Upper lobe of right lung (tissue), 1 donor: ENCODE measurements around the gene PANK4. TPM values are rescaled to one million over a fixed set of nuclear protein-coding genes. Genes with fewer than 3 reads are reported as not detected.
A peak's percentile ranks its signal among the peaks of the same experiment; 100 is the strongest.

ENCODE experiments used
- ATAC-seq: fragments of 200-7000 bp; cut with Tn5 transposase; one replicate; pipeline ENCODE4 v1.9.1; 2020; ENCODE audit warnings: mild to moderate bottlenecking, moderate library complexity
- DNase-seq: peaks from one replicate; pipeline ENCODE4 v3.0.0-alpha.2; 2020
- H3K27ac ChIP-seq: fragments of 200-600 bp; one replicate; pipeline ENCODE4 v1.8.0; 2022
- H3K27me3 ChIP-seq: fragments of 200-600 bp; one replicate; pipeline ENCODE4 v1.8.0; 2022; ENCODE audit warnings: mild to moderate bottlenecking
- H3K36me3 ChIP-seq: fragments of 200-600 bp; one replicate; pipeline ENCODE4 v1.8.0; 2022
- H3K4me1 ChIP-seq: fragments of 200-600 bp; one replicate; pipeline ENCODE4 v1.8.0; 2022
- H3K4me3 ChIP-seq: fragments of 200-600 bp; one replicate; pipeline ENCODE4 v1.8.0; 2022; ENCODE audit warnings: mild to moderate bottlenecking
- H3K9me3 ChIP-seq: fragments of 200-600 bp; one replicate; pipeline ENCODE4 v1.8.0; 2022
- intact Hi-C: fragments of 100-400 bp; cut with DNase I; formaldehyde crosslinking; loops from one replicate; pipeline ENCODE4 v1.11.0; 2022
- total RNA-seq: library from RNA; stranded (reverse); fragmentation: NEBNext Ultra II Directional; extraction: Animal tissue kit (Norgen Biotek cat#: 25700); gene quantifications from one replicate; pipeline ENCODE4 v1.2.1, GENCODE V29; 2021
- TF ChIP-seq, protein P1 (sequence below): fragments of 200-600 bp; IDR thresholded peaks from one replicate; pipeline ENCODE4 v1.8.0; 2022; ENCODE audit warnings: antibody characterized with exemption
- donor health status: DM: no; HTN: yes; CAD: no; lungs with severe emphysema.

Gene PANK4
- total RNA-seq, 1 donor from 2014 or later, result 36.4 TPM

DNA sequence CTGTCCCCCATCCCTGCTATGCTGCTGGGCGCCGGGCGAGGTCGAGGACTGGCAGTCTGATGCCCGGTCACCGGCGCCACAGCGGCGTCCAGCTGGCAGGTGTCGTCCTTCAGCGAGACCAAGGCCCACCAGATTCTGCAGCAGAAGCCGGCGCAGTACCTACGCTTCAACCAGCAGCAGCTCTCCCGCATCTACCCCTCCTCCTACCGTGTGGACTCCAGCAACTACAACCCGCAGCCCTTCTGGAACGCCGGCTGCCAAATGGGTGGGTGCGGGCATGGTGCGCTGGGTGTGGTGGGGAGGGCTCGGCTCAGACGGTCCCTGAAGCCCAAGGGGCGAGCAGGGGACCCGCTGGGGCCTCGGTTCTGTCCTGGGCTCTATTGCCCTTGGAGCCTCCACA is 29.6 kb downstream of the PANK4 start:
- Histone ChIP-seq H3K27me3 (peaks cover 11% of the 10 kb centered on the region), H3K9me3 (no peaks in the 10 kb centered on the region), H3K36me3 (no peaks in the 10 kb centered on the region), H3K27ac (no peak overlapping the region), H3K4me3 (no peak overlapping the region), H3K4me1 (no peaks in the 10 kb centered on the region)
- ATAC-seq (no peak), DNase-seq (no peak)
- TF ChIP-seq, protein P1, sequence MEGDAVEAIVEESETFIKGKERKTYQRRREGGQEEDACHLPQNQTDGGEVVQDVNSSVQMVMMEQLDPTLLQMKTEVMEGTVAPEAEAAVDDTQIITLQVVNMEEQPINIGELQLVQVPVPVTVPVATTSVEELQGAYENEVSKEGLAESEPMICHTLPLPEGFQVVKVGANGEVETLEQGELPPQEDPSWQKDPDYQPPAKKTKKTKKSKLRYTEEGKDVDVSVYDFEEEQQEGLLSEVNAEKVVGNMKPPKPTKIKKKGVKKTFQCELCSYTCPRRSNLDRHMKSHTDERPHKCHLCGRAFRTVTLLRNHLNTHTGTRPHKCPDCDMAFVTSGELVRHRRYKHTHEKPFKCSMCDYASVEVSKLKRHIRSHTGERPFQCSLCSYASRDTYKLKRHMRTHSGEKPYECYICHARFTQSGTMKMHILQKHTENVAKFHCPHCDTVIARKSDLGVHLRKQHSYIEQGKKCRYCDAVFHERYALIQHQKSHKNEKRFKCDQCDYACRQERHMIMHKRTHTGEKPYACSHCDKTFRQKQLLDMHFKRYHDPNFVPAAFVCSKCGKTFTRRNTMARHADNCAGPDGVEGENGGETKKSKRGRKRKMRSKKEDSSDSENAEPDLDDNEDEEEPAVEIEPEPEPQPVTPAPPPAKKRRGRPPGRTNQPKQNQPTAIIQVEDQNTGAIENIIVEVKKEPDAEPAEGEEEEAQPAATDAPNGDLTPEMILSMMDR, result no peak
- intact Hi-C loops, result no loop called here

DNA sequence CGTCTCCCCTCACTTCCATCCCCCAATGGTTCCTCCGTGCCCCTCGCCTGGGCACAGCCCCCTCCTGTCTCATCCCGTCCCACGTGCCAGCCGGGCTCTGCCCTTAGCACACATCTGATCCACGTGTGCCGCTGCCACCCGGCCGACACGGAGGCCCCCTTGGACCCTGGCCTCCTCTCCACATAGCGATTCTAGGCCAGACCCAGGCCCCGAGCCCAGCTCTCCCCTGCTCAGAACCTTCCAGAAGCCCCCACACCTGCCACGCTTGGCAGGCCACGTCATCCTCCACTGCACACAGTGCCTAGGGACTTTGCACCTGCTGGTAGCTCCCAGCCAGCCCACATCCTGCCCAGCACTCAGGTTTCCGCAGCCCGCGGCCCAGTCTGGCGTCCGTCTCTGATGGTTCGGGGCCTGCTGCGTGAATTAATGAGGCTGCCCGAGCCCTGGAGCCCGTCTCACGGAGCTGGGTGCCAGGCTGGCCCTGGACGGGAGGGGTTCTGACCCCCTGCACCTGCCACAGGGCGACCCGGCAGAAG is 30.2 kb downstream of the PANK4 start:
- DNase-seq (no peak), ATAC-seq (no peak)
- no peaks in the 10 kb centered on the region for H3K4me1 ChIP-seq
- H3K9me3 ChIP-seq, result no peaks in the 10 kb centered on the region
- H3K27ac ChIP-seq, result no peak overlapping the region
- H3K36me3 ChIP-seq, result no peaks in the 10 kb centered on the region
- peaks cover 7% of the 10 kb centered on the region for H3K27me3 ChIP-seq
- no peak overlapping the region for H3K4me3 ChIP-seq
- TF ChIP-seq, protein P1, result no peak
- intact Hi-C loops, result no loop called here

DNA sequence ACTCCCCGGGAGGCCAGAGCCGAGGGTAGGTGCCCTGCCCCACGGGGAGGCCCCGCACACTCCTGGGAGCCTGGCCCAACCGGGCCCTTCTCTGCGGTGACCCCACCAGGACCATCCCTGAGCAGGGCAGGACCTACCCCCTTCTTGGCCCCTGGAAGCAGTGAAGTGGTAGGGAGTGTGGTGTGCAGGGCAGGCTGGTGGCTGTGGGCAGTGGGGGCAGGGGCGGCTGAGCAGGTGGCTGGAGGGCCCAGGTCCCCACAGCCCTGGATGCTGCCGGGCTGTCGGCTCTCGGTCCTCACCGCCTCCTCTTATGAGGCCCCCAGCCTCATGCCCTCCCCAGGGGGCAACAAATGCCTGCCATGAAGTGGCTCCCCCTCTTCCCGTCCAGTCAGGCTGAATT is 30.9 kb downstream of the PANK4 start:
- Histone ChIP-seq H3K4me3 (no peak overlapping the region), H3K27ac (no peak overlapping the region), H3K4me1 (no peaks in the 10 kb centered on the region), H3K27me3 (peaks cover 7% of the 10 kb centered on the region), H3K9me3 (no peaks in the 10 kb centered on the region), H3K36me3 (no peaks in the 10 kb centered on the region)
- no peak for ATAC-seq
- no peak for DNase-seq
- TF ChIP-seq, protein P1, result no peak
- intact Hi-C loops, result no loop called here

DNA sequence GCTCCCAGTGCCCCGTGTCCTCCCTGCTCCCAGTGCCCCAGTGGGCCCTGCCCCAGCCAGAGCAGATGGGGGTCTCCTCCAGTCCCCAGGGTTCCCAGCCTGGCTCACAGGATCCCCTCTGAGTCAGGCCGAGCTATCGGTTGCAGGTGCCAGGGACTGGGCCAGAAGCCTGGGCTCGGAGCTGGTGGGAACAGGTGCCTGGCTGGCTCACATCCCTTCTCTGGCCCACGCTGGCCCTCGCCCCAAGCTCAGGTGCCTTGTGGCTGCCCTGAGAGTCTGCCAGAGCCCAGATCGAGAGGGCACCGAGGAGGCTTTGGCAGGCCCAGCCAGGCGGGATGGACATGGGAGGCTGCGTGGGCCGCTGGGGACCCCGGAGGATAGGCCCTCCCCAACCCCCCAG is 31.4 kb downstream of the PANK4 start:
- intact Hi-C loops, result no loop called here
- H3K36me3 ChIP-seq, result no peaks in the 10 kb centered on the region
- DNase-seq (no peak), ATAC-seq (no peak)
- H3K4me3 ChIP-seq, result no peak overlapping the region
- H3K27me3 ChIP-seq, result peaks cover 7% of the 10 kb centered on the region
- H3K9me3 ChIP-seq, result no peaks in the 10 kb centered on the region
- no peak overlapping the region for H3K27ac ChIP-seq
- no peaks in the 10 kb centered on the region for H3K4me1 ChIP-seq
- TF ChIP-seq, protein P1, result no peak

DNA sequence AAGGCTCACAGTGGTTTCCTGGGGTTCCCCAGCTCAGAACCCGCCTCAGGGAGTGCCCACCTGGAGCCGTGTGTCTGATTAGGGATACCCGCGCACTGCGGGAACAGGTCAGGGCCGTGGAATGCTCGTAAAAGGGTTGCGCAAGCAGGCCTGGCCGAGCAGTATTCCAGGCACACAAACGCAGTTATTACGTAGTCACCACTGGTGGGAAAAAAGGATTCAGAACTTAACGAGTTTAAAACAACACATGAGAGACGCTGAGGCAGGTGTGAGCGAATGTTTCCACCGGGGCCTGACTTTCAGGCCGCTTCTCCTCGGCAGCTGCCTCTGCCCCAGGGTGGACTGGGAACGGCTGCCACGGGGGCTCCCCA is 32.1 kb downstream of the PANK4 start:
- Histone ChIP-seq H3K4me3 (no peak overlapping the region), H3K9me3 (no peaks in the 10 kb centered on the region), H3K4me1 (no peaks in the 10 kb centered on the region), H3K36me3 (no peaks in the 10 kb centered on the region), H3K27ac (no peak overlapping the region), H3K27me3 (peaks cover 2% of the 10 kb centered on the region)
- TF ChIP-seq, protein P1, result no peak
- DNase-seq (no peak), ATAC-seq (peak; percentile 8)
- intact Hi-C loops, result no loop called here
